ENCODE data around the gene MXI1. TPM values are rescaled to one million over a fixed set of nuclear protein-coding genes. Genes with fewer than 3 reads are reported as not detected.

Gene MXI1
- total RNA-seq, 1 experiment from 2014 or later: 8.4 TPM

DNA sequence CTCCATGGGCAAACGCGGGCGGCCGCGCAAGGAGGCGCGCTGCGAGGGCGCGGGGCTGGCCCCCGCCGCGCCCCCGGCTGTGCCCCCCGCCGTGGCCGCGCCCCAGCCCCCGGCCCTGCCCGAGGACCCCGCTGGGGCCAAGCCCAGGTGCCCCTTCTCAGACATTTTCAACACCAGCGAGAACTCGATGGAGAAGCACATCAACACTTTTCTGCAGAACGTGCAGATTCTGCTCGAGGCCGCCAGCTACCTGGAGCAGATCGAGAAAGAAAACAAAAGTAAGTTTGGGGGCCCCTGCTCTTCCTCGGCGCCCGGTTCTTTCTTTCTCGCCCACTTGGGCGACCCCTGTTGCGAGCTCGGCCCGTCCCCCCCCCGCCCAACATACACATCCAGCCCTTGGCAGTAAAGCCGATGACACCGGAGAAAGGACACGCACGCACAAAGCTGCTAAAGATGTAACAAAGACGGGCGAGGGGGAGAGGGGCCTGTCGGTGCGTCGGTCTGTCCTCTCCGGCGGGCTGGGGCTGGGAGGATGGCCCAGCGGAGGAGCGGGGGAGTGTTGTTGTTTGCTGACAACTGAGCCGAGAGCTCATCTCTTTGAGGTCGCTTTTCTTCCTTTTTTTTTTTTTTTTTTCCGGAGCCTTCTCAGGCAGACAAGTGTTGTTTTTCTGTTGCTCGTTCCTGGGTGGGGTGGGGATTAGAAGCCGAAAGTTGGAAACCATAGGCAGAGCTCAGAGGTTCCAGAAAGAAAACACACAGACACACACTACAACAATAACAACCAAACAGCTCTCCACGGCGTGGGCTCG, 604 bp downstream of the MXI1 start:
- intact Hi-C loops (cut with micrococcal nuclease; ENCODE audit: unreplicated experiment): loop anchor here (5.0 kb wide), 2 partner anchors 69 to 71 kb away; no protein-coding TSS in a partner anchor
- Mint-ChIP-seq H3K27ac (ENCODE audit: unreplicated experiment) (no peak overlapping the region), H3K4me1 (ENCODE audit: low read depth, unreplicated experiment) (peaks cover 26% of the 10 kb centered on the region), H3K27me3 (ENCODE audit: unreplicated experiment) (peaks cover 4% of the 10 kb centered on the region), H3K4me3 (ENCODE audit: low read depth, unreplicated experiment) (peak overlapping the region; percentile 81), H3K9me3 (ENCODE audit: low read depth, unreplicated experiment) (no peaks in the 10 kb centered on the region), H3K36me3 (ENCODE audit: insufficient read depth, unreplicated experiment) (peaks cover 43% of the 10 kb centered on the region)
- TF ChIP-seq, protein P1, sequence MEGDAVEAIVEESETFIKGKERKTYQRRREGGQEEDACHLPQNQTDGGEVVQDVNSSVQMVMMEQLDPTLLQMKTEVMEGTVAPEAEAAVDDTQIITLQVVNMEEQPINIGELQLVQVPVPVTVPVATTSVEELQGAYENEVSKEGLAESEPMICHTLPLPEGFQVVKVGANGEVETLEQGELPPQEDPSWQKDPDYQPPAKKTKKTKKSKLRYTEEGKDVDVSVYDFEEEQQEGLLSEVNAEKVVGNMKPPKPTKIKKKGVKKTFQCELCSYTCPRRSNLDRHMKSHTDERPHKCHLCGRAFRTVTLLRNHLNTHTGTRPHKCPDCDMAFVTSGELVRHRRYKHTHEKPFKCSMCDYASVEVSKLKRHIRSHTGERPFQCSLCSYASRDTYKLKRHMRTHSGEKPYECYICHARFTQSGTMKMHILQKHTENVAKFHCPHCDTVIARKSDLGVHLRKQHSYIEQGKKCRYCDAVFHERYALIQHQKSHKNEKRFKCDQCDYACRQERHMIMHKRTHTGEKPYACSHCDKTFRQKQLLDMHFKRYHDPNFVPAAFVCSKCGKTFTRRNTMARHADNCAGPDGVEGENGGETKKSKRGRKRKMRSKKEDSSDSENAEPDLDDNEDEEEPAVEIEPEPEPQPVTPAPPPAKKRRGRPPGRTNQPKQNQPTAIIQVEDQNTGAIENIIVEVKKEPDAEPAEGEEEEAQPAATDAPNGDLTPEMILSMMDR (IDR thresholded peaks at IDR 0.05; ENCODE audit: unreplicated experiment): no peak
- CTCF ChIA-PET: interaction anchor here (0.6 to 1.3 kb wide), 4 partner anchors 14 to 317 kb away, joined by 3 to 14 read pairs (median 6); no protein-coding TSS in a partner anchor
- no peak for DNase-seq
- BruUV-seq (replicated peaks): no TSS peak

DNA sequence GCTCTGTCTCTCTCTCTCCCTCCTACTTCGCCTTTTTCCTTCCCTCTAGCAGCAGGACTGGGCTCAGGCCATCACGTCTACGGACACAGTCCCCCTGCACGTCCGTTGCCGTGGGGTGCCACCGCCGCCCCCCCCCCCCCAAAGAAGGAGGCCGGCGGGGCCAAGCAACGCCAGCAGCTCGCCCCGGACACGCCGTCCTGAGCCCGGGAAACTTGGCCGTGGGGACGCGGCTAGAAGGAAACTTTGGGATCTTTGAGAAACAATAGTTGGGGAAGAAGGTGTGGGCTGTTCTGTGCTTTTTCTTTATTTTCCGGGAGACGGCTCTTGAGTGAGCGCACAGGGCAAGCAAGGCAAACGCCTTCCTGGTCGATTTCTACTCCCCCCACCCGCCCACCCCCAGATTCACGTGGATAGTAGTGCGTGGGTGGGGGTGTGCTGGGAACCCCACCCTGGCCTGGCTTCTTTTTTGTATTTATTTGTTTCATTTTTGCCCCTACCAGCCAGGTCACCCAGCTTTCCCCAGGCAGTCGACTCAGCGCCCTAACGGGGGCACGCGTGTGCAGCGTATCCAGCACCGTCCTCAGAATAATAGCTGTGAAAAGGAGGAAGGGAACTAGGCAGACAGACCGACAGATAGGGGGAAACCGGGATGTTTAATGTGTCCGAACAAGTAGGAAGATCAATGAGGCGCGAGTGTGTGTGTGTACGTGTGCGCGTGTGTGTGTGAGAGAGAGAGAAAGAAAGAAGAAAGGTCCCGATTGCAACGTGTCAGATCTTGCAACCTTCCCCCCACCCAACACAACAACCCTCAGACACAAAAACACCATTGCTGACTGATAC, 1.4 kb downstream of the MXI1 start:
- Mint-ChIP-seq H3K27me3 (ENCODE audit: unreplicated experiment) (peaks cover 10% of the 10 kb centered on the region), H3K27ac (ENCODE audit: unreplicated experiment) (peak overlapping the region; percentile 50), H3K4me3 (ENCODE audit: low read depth, unreplicated experiment) (peak overlapping the region; percentile 81), H3K9me3 (ENCODE audit: low read depth, unreplicated experiment) (no peaks in the 10 kb centered on the region), H3K4me1 (ENCODE audit: low read depth, unreplicated experiment) (peaks cover 26% of the 10 kb centered on the region), H3K36me3 (ENCODE audit: insufficient read depth, unreplicated experiment) (peaks cover 43% of the 10 kb centered on the region)
- DNase-seq: no peak
- no TSS peak for BruUV-seq (replicated peaks)
- intact Hi-C loops (cut with micrococcal nuclease; ENCODE audit: unreplicated experiment): loop anchor here (5.0 kb wide), 2 partner anchors 68 to 72 kb away; no protein-coding TSS in a partner anchor
- CTCF ChIA-PET: interaction anchor here (0.7 to 1.3 kb wide), 4 partner anchors 13 to 318 kb away, joined by 3 to 14 read pairs (median 4); partner anchors contain the start of gene SMNDC1
- TF ChIP-seq, protein P1 (IDR thresholded peaks at IDR 0.05; ENCODE audit: unreplicated experiment): no peak

DNA sequence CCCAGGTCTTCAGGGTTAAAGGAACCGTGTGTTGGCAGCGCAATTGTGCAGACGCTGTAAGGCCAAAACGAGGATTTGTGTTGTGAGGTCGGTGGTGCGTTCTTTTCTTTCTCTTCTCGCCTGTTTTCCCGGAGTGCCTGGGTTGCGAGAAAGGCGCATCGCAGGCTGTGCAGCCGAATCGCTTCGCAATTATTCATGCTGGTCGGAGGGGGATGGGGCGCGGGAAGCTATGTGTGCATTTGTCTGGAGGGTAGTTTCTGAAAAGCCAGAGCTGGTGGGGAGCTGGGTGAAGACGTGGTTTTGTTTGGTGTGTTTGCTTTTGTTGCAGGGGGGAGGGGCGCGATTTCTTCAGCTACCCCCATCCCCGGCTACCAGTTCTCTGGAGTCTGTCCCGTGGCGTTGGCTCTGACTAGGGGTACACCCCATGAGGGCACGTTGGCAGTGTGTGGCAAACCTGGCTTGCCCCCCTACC, 2.1 kb downstream of the MXI1 start:
- no TSS peak for BruUV-seq (replicated peaks)
- Mint-ChIP-seq H3K4me3 (ENCODE audit: low read depth, unreplicated experiment) (peak overlapping the region; percentile 81), H3K27me3 (ENCODE audit: unreplicated experiment) (peaks cover 10% of the 10 kb centered on the region), H3K9me3 (ENCODE audit: low read depth, unreplicated experiment) (no peaks in the 10 kb centered on the region), H3K27ac (ENCODE audit: unreplicated experiment) (peak overlapping the region; percentile 50), H3K4me1 (ENCODE audit: low read depth, unreplicated experiment) (peaks cover 26% of the 10 kb centered on the region), H3K36me3 (ENCODE audit: insufficient read depth, unreplicated experiment) (peaks cover 43% of the 10 kb centered on the region)
- intact Hi-C loops (cut with micrococcal nuclease; ENCODE audit: unreplicated experiment): loop anchor here (5.0 kb wide), 2 partner anchors 68 to 72 kb away; no protein-coding TSS in a partner anchor
- TF ChIP-seq, protein P1 (IDR thresholded peaks at IDR 0.05; ENCODE audit: unreplicated experiment): no peak
- DNase-seq: peak; percentile 39
- CTCF ChIA-PET: interaction anchor here (1.1 to 1.3 kb wide), 2 partner anchors 12 to 96 kb away, joined by 5 to 14 read pairs; partner anchors contain the start of gene SMNDC1

Measured in Calu3 (cell line).